Bronchial epithelial cell (primary cell): ENCODE measurements around the gene AKR1B15. TPM values are rescaled to one million over a fixed set of nuclear protein-coding genes. Genes with fewer than 3 reads are reported as not detected.
"Not testable (repeated sequence)": the region's sequence is repeated elsewhere in the genome, so short reads cannot be mapped to it uniquely, and the experiment has no call there.

ENCODE experiments used
- DNase-seq: peaks from one replicate; pipeline ENCODE4 v3.0.0-alpha.2; 2010; ENCODE audit warnings: low read depth
- FAIRE-seq: peaks from 2 replicates; lab custom pipeline; 2011; peaks lifted over from hg19 to GRCh38; lab: Jason Lieb, UNC
- H3K27me3 ChIP-seq: 2 replicates; pipeline ENCODE4 v1.5.1; 2011; ENCODE audit warnings: low read length; ENCODE audit not compliant: control insufficient read depth, insufficient read depth
- H3K36me3 ChIP-seq: 2 replicates; pipeline ENCODE4 v1.5.1; 2011; ENCODE audit warnings: low read length; ENCODE audit not compliant: control insufficient read depth, insufficient read depth
- H3K4me3 ChIP-seq: 2 replicates; pipeline ENCODE4 v1.5.1; 2011; ENCODE audit warnings: mild to moderate bottlenecking, low read depth, low read length, control low read depth
- total RNA-seq: library from RNA; depleted of rRNA; stranded (reverse); fragments of >200 nt; gene quantifications from 2 replicates; pipeline ENCODE4 v1.2.1, GENCODE V29; 2014
- TF ChIP-seq, protein P1 (sequence below): IDR thresholded peaks from 2 replicates; pipeline ENCODE4 v1.5.1; 2011; ENCODE audit warnings: mild to moderate bottlenecking, moderate library complexity, low read length, control low read depth, inconsistent platforms; ENCODE audit not compliant: insufficient read depth, severe bottlenecking

Gene AKR1B15
- total RNA-seq, 1 donor from 2014 or later, result under 0.01 TPM

DNA sequence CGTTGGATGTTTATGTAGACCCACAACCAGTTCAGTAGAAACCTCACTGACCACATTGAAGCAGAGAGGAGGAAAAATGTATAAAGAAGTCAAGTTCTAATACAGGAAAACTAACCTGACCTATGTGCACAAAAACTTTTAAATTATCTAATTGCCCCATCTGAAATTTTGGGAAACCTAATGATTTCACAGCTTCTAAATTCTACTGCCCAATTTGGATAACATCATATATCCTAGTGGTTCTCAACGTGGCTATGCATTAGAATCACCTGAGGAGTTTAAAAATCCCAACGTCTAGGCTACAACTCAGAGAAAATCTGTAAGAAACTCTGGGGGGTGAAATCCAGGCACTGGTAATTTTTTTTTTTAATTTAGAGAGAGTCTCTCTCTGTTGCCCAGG is 14.3 kb upstream of the AKR1B15 start:
- H3K36me3 ChIP-seq, result peaks cover 7% of the 10 kb centered on the region
- no peak for FAIRE-seq

DNA sequence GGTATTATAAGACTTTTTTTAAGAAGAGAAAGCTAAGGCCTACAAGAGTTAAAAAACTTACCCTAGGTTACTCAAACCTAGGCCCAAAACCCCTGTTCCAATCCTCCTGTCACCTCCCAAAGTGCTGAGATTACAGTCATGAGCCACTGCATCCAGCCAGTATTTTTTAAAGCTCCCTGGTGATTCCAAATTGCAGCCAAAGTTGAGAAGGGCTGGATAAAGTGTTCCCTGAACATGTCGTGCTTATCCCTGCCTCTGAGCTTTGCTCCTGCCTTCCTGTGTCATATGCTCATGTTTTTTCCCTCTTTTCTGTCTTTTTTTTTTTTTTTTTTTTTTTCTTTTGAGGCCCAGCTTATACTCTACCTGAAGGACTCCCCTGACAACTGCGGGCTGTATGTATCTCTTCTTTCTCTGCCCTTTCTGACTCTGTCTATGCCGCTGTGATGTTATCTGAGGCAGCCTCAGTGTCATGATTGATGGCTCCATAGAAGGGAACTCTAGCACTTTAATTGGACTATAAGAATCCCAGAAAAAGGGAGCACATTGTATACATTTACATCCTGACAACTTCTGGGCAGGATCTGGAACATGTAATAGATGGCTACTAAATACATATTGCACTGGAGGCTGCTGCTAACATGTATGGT is 13.5 kb upstream of the AKR1B15 start:
- H3K27me3 ChIP-seq, result no peaks in the 10 kb centered on the region
- FAIRE-seq (no peak), DNase-seq (no peak)
- TF ChIP-seq, protein P1, sequence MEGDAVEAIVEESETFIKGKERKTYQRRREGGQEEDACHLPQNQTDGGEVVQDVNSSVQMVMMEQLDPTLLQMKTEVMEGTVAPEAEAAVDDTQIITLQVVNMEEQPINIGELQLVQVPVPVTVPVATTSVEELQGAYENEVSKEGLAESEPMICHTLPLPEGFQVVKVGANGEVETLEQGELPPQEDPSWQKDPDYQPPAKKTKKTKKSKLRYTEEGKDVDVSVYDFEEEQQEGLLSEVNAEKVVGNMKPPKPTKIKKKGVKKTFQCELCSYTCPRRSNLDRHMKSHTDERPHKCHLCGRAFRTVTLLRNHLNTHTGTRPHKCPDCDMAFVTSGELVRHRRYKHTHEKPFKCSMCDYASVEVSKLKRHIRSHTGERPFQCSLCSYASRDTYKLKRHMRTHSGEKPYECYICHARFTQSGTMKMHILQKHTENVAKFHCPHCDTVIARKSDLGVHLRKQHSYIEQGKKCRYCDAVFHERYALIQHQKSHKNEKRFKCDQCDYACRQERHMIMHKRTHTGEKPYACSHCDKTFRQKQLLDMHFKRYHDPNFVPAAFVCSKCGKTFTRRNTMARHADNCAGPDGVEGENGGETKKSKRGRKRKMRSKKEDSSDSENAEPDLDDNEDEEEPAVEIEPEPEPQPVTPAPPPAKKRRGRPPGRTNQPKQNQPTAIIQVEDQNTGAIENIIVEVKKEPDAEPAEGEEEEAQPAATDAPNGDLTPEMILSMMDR, result no peak
- H3K36me3 ChIP-seq, result peaks cover 7% of the 10 kb centered on the region
- H3K4me3 ChIP-seq, result no peak overlapping the region

More for the DNA sequence above, 14.3 kb upstream of the AKR1B15 start:
- Histone ChIP-seq H3K27me3 (no peaks in the 10 kb centered on the region), H3K4me3 (no peak overlapping the region)
- DNase-seq, result no peak
- TF ChIP-seq, protein P1, result no peak

DNA sequence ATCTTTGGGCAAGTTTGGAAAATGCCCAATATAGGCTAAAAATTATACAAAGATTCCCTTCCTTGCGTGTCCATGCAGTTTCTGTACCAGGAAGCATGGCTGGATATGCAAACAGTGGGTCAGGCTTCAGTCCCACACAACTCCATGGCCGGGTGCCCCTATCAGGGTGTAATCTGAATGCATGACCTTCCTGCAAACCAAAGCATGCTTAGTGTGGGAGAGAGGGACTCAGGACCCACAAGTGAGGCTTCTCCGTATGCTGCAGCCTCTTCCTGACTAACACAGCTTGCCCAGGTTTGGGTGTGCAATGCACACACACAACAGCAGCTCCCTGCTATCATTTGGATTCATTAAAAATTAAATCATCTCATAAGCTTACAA is 13.0 kb upstream of the AKR1B15 start:
- Histone ChIP-seq H3K27me3 (no peaks in the 10 kb centered on the region), H3K36me3 (peaks cover 7% of the 10 kb centered on the region), H3K4me3 (no peak overlapping the region)
- FAIRE-seq, result no peak
- no peak for DNase-seq
- TF ChIP-seq, protein P1, result no peak

DNA sequence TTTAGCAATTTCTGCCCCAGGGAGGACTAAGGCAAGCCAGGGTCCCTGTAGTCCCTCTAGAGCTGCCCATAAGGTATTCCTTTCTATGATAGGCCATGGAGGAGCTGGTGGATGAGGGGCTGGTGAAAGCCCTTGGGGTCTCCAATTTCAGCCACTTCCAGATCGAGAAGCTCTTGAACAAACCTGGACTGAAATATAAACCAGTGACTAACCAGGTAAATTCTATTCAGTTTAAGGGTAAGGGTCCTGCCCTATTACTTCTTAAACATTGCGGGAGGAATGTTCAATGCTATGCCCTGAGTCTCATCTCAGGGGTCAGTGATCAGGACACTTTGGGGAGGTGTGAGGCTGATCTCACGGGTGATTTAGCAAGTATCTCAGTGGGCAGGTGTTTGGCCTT is 12.4 kb upstream of the AKR1B15 start:
- not testable (repeated sequence) for H3K36me3 ChIP-seq, FAIRE-seq, H3K4me3 ChIP-seq, H3K27me3 ChIP-seq, DNase-seq

DNA sequence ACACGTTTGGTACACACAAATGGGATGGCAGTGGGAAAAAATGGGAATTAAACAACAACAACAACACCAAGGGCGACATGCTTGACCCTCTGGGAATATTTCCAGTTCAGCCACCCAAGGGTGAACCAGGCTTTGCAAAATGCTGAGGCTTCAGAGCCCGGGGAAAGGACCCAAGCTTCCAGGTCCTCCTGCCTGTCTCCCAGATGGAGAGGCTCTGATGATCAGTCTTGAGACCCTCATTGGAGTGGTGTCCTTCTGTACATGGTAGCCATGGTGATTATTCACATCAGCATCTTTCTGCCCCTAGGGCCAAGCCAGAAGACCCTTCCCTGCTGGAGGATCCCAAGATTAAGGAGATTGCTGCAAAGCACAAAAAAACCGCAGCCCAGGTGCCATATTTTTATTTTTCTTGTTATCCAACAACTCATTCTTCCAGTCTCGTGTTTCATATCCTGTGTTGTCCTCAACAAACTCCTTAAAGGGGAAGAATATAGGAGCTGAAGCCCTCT is 11.6 kb upstream of the AKR1B15 start:
- not testable (repeated sequence) for H3K27me3 ChIP-seq, DNase-seq, FAIRE-seq, H3K36me3 ChIP-seq, H3K4me3 ChIP-seq

DNA sequence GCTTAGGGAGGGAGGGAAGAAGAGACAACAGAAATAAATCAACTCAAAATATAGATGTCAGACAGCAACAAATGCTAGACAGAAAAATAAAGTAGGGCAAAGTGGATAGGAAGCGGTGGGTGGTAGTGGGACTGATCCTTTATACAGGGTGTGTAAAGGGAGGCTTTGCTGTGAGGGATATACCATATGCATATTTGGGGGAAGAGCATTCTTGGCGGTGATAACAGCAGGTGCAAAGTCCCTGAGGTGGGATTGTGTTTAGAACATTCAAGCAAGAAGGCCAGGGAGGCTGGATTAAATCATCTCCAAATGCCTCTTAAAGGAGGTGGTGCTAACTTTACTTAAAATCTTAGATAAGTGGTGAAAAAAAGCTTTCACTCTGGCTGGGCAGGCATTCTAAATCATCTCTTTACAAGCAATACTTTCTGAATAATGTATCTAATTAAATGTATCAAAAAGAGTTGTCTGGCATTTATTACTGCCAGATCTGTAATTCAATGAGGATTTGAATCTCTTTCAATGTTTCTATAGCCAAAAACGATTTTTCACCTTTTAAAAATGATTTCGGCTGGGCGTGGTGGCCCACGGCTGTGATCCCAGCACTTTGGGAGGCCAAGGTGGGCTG is 9.4 kb upstream of the AKR1B15 start:
- Histone ChIP-seq H3K4me3 (no peak overlapping the region), H3K27me3 (no peaks in the 10 kb centered on the region), H3K36me3 (peaks cover 7% of the 10 kb centered on the region)
- FAIRE-seq, result no peak
- no peak for DNase-seq
- TF ChIP-seq, protein P1, result no peak

DNA sequence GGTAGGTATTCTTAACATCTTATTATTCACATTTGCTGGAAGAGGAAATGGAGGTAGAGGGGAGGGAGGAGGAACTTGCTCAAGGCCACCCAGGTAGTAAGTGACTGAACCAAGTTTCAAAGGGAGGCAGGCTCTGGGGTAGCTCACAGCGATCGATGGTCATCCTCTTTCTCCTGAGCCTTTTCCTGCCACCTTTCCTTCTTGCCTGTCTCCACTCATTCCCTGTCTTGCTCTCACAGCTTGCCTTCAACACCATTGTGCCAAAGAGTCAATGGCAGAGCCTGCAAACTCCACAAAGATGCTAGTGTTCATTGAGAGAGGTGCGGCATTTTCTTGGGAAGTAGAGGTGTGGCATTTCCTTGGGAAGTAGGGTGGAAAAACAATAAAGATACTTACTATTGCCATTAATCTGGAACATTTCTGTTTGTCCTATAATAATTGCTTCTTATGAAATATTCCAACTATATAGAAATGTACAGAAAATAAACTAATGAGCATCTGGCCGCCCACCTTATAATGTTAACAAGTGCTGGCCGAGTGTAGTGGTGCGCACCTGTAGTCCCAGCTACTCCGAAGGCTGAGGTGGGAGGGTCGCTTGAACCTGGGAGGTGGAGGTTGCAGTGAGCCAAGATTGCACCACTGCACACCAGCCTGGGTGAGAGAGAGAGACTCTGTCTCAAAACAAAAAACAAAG is 7.3 kb upstream of the AKR1B15 start:
- H3K4me3 ChIP-seq, H3K27me3 ChIP-seq, FAIRE-seq, H3K36me3 ChIP-seq, DNase-seq: not testable (repeated sequence)
